Calu3 (cell line): ENCODE data around the gene SLC4A4. TPM values are rescaled to one million over a fixed set of nuclear protein-coding genes. Genes with fewer than 3 reads are reported as not detected.
A peak's percentile ranks its signal among the peaks of the same experiment; 100 is the strongest.

ENCODE experiments used
- BruUV-seq: library from RNA; stranded (reverse); fragments of 400-500 nt; replicated peaks from 2 replicates; lab custom pipeline; 2021; lab: Mats Ljungman, UMichigan
- CTCF ChIA-PET: fragments of 300-600 bp; sonication (Branson Sonifier 250); formaldehyde crosslinking; loops from one replicate; lab custom pipeline; 2022; ENCODE audit warnings: antibody characterized with exemption; lab: Charles Lee
- DNase-seq: peaks from one replicate; pipeline ENCODE4 v3.0.0; 2022
- H3K27ac Mint-ChIP-seq: one replicate; pipeline ENCODE4 v1.8.0; 2022; ENCODE audit warnings: mixed read lengths; ENCODE audit not compliant: unreplicated experiment
- H3K27me3 Mint-ChIP-seq: one replicate; pipeline ENCODE4 v1.8.0; 2022; ENCODE audit warnings: mixed read lengths; ENCODE audit not compliant: unreplicated experiment
- H3K36me3 Mint-ChIP-seq: one replicate; pipeline ENCODE4 v1.8.0; 2022; ENCODE audit warnings: mild to moderate bottlenecking, moderate library complexity, mixed read lengths; ENCODE audit not compliant: insufficient read depth, unreplicated experiment
- H3K4me1 Mint-ChIP-seq: one replicate; pipeline ENCODE4 v1.8.0; 2022; ENCODE audit warnings: mild to moderate bottlenecking, low read depth, mixed read lengths; ENCODE audit not compliant: unreplicated experiment
- H3K4me3 Mint-ChIP-seq: one replicate; pipeline ENCODE4 v1.8.0; 2022; ENCODE audit warnings: mild to moderate bottlenecking, low read depth, moderate library complexity, mixed read lengths; ENCODE audit not compliant: unreplicated experiment
- H3K9me3 Mint-ChIP-seq: one replicate; pipeline ENCODE4 v1.8.0; 2022; ENCODE audit warnings: low read depth, mixed read lengths; ENCODE audit not compliant: unreplicated experiment
- intact Hi-C: fragments of 100-400 bp; cut with micrococcal nuclease; formaldehyde crosslinking; loops from one replicate; pipeline ENCODE4 v1.10.0; 2022; ENCODE audit not compliant: unreplicated experiment
- total RNA-seq: library from RNA; stranded (reverse); gene quantifications from 2 replicates; pipeline ENCODE4 v1.2.3, GENCODE V29; 2022
- TF ChIP-seq, protein P1 (sequence below): fragments of 200-600 bp; IDR thresholded peaks from one replicate; pipeline ENCODE4 v1.8.0; 2022; ENCODE audit warnings: antibody characterized with exemption; ENCODE audit not compliant: unreplicated experiment

The SLC4A4 gene
- total RNA-seq, 1 experiment from 2014 or later = 14.6 TPM

DNA sequence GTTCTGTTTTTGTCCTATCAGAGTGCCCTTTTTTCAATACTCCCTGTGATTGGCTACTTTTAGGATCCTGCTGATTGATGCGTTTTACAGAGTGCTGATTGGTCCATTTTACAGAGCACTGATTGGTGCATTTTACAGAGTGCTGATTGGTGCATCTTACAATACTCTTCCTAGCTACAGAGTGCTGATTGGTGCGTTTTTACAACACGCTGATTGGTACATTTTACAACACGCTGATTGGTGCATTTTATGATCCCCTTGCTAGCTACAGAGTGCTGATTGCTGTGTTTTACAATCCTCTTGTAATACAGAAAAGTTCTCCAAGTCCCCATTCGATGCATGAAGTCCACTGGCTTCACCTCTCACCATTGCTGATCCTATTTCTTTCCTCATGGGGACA, 268.3 kb downstream of the SLC4A4 start:
- BruUV-seq = no TSS peak
- CTCF ChIA-PET = no interaction called here
- H3K4me1 Mint-ChIP-seq = peaks cover 47% of the 10 kb centered on the region

DNA sequence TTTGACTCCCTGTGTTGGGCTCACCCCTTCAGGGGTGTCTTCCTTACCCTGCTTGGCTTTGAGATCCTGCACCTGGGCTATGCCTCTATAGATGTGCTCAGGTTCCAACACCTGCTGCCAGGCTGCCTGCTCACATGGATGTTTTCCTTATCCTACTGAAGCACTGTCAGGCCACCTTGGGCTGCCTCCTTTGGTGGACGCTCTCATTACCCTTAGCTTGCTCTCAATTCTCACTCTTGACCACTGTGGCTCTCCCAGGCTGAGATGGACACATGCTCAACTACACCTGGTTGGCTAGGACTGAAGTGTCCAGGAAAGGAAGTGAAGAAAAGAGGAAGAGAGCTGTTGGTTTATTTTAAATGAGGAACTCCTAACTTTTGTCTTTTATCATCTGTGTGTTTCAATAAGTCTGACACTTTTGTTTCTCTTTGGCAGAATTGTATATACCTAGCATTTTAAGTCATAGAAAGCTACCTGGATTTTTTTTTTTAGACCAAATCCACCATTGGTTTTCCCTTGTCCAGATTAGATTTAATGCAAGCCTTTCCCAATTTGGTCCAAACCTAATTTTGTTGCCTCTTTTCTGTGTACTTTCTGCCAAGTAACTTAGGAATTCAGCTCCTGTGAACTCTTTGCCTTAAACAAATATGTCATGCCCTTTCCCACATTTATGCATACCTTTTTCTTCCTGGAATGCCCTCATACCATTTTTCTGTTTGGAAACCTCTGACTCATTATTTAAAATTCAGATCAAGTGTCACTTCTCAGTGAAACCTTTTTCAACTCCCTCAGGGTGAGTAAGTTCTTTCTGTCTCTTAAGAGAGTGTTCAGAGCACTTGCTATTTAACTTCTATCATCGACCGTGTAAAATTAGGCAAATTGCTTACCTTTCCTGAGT, 269.2 kb downstream of the SLC4A4 start:
- Mint-ChIP-seq H3K4me1 (peaks cover 47% of the 10 kb centered on the region), H3K4me3 (peak overlapping the region; percentile 68), H3K9me3 (peaks cover 12% of the 10 kb centered on the region), H3K27me3 (no peaks in the 10 kb centered on the region), H3K27ac (peak overlapping the region; percentile 89), H3K36me3 (peaks cover 68% of the 10 kb centered on the region)
- BruUV-seq = no TSS peak
- intact Hi-C loops = no loop called here
- no peak for DNase-seq
- TF ChIP-seq, protein P1, sequence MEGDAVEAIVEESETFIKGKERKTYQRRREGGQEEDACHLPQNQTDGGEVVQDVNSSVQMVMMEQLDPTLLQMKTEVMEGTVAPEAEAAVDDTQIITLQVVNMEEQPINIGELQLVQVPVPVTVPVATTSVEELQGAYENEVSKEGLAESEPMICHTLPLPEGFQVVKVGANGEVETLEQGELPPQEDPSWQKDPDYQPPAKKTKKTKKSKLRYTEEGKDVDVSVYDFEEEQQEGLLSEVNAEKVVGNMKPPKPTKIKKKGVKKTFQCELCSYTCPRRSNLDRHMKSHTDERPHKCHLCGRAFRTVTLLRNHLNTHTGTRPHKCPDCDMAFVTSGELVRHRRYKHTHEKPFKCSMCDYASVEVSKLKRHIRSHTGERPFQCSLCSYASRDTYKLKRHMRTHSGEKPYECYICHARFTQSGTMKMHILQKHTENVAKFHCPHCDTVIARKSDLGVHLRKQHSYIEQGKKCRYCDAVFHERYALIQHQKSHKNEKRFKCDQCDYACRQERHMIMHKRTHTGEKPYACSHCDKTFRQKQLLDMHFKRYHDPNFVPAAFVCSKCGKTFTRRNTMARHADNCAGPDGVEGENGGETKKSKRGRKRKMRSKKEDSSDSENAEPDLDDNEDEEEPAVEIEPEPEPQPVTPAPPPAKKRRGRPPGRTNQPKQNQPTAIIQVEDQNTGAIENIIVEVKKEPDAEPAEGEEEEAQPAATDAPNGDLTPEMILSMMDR = no peak
- CTCF ChIA-PET = no interaction called here

More for the DNA sequence above, 268.3 kb downstream of the SLC4A4 start:
- Mint-ChIP-seq H3K36me3 (peaks cover 72% of the 10 kb centered on the region), H3K4me3 (peak overlapping the region; percentile 68), H3K27me3 (no peaks in the 10 kb centered on the region), H3K27ac (peak overlapping the region; percentile 89), H3K9me3 (peaks cover 12% of the 10 kb centered on the region)
- TF ChIP-seq, protein P1 = no peak
- no peak for DNase-seq
- intact Hi-C loops = no loop called here

- Mint-ChIP-seq H3K27ac (peak overlapping the region; percentile 89), H3K9me3 (peaks cover 12% of the 10 kb centered on the region), H3K4me3 (peak overlapping the region; percentile 68), H3K27me3 (no peaks in the 10 kb centered on the region), H3K4me1 (peaks cover 47% of the 10 kb centered on the region), H3K36me3 (peaks cover 64% of the 10 kb centered on the region)
- intact Hi-C loops = no loop called here
- BruUV-seq = no TSS peak
- no peak for DNase-seq
- TF ChIP-seq, protein P1 = no peak
- CTCF ChIA-PET = interaction anchor here (0.7 kb wide), 1 partner anchor 1033 kb away, joined by 5 read pairs; no protein-coding TSS in a partner anchor
Measured at GRCh38 chr4:71608678-71609071, 269.9 kb downstream of the SLC4A4 start.

GRCh38 chr4:71609167-71609566, 270.3 kb downstream of the SLC4A4 start:
- no TSS peak for BruUV-seq
- Mint-ChIP-seq H3K36me3 (peaks cover 65% of the 10 kb centered on the region), H3K4me3 (no peak overlapping the region)

More at GRCh38 chr4:71609167-71609566, 270.3 kb downstream of the SLC4A4 start:
- TF ChIP-seq, protein P1 = no peak
- no peak for DNase-seq
- peaks cover 47% of the 10 kb centered on the region for H3K4me1 Mint-ChIP-seq
- no peaks in the 10 kb centered on the region for H3K27me3 Mint-ChIP-seq
- no peak overlapping the region for H3K27ac Mint-ChIP-seq
- CTCF ChIA-PET = interaction anchor here (0.7 kb wide), 1 partner anchor 1034 kb away, joined by 5 read pairs; no protein-coding TSS in a partner anchor
- peaks cover 15% of the 10 kb centered on the region for H3K9me3 Mint-ChIP-seq
- intact Hi-C loops = no loop called here
